HL-60/S4 (cell line): ENCODE results near the gene UBIAD1.
"Not testable (repeated sequence)": the region's sequence is repeated elsewhere in the genome, so short reads cannot be mapped to it uniquely, and the experiment has no call there.

Experiments used
- in situ Hi-C: fragments of 300-500 bp; cut with MboI; formaldehyde crosslinking; loops from 2 replicates; pipeline ENCODE4 v1.14.3; 2022; ENCODE audit warnings: low sequenced_read_pairs

UBIAD1 gene

GRCh38 chr1:11272832-11273594, at the start of gene UBIAD1:
Gene UBIAD1, plus strand, starts transcription at chr1:11273198. Its CDS starts 334 bp downstream, at chr1:11273532.
- in situ Hi-C loops = no loop called here

GRCh38 chr1:11227106-11228077, 45.6 kb upstream of the UBIAD1 start:
- in situ Hi-C loops = no loop called here

DNA sequence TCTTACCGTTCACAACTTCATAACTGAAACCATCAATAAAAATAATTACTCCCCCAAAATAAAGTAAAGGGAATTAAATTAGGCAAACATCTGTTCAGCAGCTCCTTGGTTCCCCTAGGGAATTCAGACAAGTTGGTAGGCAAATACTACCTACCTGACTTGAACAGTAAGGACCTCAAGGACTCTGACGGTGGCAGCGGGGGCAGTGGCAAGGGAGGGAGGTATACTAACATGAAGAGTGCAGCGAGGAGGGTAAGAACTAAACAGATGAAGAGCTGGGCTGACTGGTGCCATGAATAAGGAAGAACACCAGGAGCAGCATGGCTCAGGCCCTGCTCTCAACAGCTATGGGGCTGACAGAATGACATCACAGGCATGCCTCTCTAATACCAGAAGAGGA, 43.8 kb upstream of the UBIAD1 start:
- in situ Hi-C loops = no loop called here

- in situ Hi-C loops = no loop called here
These were observed 39.8 kb upstream of the UBIAD1 start for GRCh38 chr1:11233208-11233607.

DNA sequence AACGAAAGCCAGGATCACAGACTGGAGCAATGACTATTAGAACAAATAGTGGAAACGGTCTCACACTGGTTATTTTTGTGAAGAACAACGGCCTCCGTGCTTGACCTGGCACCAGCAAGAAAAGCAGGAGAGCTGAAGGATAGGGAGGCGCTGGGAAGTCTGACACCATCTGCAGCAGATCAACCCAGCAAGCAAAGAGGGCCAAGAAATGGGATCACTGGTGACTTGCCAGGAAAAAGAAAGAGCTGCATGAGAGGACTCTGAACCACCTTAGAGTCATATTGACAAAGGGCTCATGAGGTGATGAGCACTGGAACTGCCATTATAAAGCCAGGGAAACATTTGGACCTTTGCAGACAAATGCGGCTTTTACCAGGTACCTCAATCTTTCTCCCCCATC, 35.6 kb upstream of the UBIAD1 start:
- in situ Hi-C loops = no loop called here

DNA sequence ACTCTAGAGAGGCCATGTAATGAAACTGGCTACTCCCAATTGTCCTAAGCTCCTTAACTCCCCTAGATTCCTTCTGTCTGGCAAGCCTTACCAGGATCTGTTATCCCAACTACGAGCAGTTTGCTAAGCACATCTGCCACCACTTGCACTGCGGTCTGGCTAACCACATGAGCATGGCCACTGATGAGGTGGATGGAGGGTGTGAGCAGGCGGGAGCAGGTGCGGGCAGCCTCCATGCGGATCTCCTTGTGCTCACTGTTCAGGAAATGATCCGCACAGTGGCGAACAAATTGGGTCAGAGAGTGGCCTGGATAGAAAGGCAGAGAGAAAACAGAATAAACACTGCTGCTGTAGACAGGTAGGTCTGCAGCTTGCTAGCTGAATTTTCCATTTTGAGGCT, 34.7 kb upstream of the UBIAD1 start:
- in situ Hi-C loops = no loop called here

DNA sequence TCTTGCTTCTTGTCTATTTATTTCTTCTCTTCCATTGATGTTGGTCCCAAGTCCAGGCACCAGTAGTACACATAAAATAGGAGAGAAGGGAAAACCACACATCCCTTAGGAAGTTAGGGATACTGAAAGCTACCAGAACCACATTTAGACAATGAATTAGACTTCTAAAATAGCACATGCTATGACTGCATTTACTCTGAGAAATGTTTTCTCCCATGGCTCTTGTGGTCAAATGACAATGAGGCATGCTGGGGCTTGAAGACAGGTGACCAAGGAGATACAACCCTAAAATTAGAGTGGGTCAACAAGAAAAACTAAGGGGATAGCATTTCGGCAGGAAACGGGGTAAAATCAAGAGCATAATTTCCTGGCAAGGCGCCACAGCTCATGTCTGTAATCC, 27.8 kb upstream of the UBIAD1 start:
- in situ Hi-C loops = no loop called here

- in situ Hi-C loops = no loop called here
These were observed 26.9 kb upstream of the UBIAD1 start for GRCh38 chr1:11245904-11246719.

DNA sequence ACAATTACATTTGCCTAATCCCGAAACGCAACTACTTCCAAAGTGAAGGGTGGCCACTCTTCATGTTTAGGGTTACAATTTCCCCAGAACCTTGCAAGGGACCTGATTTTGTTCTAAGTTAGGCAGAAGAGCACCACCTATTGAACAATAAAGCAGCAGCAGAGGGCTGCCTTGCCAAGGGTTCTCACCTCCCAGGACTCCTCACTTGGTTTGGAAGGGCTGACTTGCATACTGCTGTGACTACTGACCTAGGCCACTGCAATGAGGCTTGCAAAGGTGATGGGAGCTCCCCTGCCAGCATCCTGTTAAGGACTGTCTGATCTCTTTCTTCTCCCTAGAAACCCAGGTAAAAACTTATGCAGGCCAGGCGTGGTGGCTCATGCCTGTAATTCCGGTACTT, 24.8 kb upstream of the UBIAD1 start:
- in situ Hi-C loops = no loop called here

DNA sequence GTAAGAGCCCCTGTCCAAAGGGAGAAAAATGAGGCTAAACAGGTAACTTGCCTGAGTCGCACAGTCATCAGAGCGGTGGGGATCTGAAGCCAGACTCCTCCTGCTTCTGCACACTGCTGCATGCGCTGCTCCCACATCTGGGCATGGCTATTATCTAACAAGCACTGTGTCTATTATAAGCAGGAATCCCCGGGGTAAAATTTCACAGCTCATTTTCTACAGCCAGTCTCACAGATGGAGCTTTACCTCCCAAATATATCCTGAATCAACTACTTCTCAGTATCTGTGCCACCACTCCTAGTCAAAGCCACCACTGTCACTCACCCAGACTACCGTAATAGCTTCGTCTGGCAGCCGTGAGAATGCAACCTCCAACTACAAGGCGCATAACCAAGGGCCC, 20.5 kb upstream of the UBIAD1 start:
- in situ Hi-C loops = no loop called here

GRCh38 chr1:11253226-11253625, 19.8 kb upstream of the UBIAD1 start:
- in situ Hi-C loops = no loop called here

DNA sequence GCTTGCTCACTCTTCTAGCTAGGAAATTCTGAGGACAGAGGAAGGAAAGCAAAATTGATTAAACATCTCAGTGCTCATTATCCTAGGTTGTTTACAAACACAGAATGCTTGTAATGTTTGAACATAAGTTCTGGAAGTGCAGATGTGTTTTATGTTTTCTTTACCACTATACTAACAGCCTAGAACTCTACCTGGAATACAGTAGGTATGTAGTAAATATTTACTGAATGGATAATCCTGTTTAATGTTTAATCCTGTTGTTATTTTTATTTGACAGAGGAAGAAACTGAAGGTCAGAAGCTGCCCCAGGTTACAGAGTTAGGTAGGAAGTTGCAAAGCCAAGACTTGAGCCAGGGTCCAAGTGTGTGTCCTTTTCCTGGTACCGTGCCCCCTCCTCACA, 16.7 kb upstream of the UBIAD1 start:
- in situ Hi-C loops = no loop called here

DNA sequence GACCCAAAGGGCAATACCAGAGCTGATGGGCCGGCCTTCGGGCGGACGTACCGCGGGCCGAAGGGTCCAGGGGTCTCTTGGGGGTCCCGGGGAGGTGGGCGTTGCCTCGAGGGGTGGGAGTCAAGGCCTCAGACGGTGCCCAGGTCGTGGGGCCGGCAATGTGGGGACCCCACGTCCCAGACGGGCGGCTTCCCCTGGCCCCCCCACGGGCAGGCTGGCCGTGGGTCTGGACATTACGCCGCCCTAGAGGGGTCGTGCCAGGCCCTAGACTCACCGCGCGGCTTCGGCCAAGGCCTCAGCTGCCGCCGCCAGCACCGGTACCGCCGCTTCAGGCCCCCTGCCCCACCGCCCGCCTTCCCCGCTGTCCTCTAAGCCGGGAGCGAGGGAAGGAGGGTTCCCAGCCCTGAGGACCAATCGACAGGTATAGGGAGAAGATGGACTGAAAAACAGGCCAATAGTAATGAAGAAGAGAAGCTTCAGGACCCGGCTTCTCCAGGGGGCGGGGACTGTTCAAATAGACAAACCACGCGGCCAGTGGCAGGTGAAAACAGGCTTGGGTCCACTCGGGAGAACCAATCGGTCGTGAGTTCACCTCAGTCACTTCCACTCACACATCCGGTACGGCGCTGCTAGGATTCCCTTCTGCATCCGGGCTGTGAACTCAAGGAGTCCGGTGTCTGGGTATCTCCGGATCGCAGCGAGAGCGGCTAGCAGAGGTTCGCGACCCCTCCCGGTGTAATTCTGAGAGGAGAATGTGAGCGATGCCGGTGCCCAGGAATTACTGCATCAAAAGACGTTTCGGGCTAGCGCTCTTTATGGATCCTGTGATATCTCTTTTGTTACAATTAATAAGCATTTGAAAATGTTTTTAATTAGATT, 10.6 kb upstream of the UBIAD1 start, which contains the start of gene MTOR:
Gene MTOR, minus strand, starts transcription at position 381 of the 879 bp plus-strand sequence. CDS start 3,142 bp downstream, outside the sequence.
- in situ Hi-C loops = no loop called here

DNA sequence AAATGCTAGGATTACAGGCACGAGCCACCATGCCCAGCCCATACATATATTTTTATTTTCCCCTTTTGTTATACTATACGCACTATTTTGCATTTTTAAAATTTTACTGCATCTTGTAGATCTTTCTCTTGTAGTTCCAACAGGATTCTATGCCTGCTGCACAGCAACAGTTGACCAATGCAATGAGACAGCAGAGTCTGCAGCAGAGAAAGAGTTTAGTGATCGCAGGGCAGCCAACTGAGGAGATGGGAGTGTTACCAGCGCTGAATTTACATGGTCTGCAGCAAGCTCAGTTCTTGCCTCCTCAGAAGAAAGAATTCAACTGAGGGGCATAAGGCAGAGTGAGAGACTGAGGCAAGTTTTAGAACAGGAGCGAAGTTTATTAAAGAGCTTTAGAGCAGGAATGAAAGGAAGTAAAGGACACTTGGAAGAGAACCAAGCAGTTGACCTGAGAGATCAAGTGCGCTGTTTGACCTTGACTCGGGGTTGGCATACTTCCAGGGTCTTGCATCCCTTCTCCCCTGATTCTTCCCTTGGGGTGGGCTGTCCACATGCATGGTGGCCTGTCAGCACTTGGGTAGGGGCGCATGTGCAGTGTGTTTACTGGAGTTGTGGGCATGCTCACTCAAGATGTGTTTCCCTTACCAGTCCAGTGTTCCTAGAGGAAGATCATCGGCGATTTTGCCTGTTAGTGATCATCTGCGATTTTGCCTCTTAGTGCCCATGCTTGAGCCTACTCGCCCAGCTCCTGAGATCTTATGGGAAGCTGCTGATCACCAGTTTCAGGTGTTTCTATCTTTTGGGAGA, 6.5 kb upstream of the UBIAD1 start:
- in situ Hi-C loops = no loop called here

GRCh38 chr1:11267350-11268337, 5.4 kb upstream of the UBIAD1 start:
- in situ Hi-C loops = not testable (repeated sequence)

- in situ Hi-C loops = no loop called here
These were observed 510 bp upstream of the UBIAD1 start for GRCh38 chr1:11272544-11272831.

DNA sequence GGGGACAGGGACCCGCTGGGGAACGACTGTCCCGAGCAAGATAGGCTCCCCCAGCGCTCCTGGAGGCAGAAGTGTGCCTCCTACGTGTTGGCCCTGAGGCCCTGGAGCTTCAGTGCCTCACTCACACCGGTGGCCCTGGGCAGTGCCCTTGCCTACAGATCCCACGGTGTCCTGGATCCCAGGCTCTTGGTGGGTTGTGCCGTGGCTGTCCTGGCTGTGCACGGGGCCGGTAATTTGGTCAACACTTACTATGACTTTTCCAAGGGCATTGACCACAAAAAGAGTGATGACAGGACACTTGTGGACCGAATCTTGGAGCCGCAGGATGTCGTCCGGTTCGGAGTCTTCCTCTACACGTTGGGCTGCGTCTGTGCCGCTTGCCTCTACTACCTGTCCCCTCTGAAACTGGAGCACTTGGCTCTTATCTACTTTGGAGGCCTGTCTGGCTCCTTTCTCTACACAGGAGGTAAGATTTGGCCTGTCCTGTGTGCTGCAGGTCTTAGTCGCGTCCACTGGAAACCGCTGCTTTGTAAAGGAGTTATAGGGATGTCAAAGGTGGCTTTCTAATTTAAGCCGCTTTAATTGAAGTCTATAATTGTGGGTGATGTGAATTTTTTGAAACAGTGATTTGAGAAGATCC, 717 bp downstream of the UBIAD1 start:
- in situ Hi-C loops = no loop called here

DNA sequence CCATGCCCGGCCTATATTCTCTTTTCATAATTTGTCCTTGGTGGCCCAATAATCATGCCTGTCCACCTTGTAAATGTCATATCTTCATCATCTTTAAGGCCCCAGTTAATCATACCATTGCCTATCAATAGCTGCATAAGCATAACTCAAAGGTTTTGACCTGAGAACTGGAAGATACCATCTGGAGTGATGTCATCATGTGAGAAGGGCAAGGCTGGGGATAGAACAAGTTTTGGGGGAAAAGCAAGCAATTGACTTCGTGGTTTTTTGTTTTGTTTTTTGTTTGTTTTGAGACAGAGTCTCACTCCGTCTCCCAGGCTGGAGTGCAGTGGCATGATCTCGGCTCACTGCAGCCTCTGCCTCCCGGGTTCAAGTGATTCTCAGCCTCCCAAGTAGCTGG, 6.2 kb downstream of the UBIAD1 start:
- in situ Hi-C loops = no loop called here
